Muscle layer of colon (tissue), 2 donors: Measurements from ENCODE around the gene GJC2.

ENCODE experiments used
- H3K27ac ChIP-seq: one replicate; pipeline ENCODE4 v1.7.0; 2013; ENCODE audit warnings: low read depth, mild to moderate bottlenecking, low read length, moderate library complexity
- H3K27me3 ChIP-seq, 2 donors: one replicate each; pipeline ENCODE4 v1.7.0; 2013; ENCODE audit warnings: low read length in 2 of 2, mild to moderate bottlenecking in 2 of 2; ENCODE audit not compliant: insufficient read depth in 2 of 2, control insufficient read depth in 1 of 2
- H3K36me3 ChIP-seq: one replicate; pipeline ENCODE4 v1.7.0; 2013; ENCODE audit warnings: mild to moderate bottlenecking, low read length; ENCODE audit not compliant: insufficient read depth
- H3K4me1 ChIP-seq: one replicate; pipeline ENCODE4 v1.7.0; 2013; ENCODE audit warnings: mild to moderate bottlenecking, low read length; ENCODE audit not compliant: insufficient read depth
- H3K4me3 ChIP-seq, 2 donors: one replicate each; pipeline ENCODE4 v1.7.0; 2013; ENCODE audit warnings: low read length in 2 of 2, low read depth in 1 of 2, mild to moderate bottlenecking in 1 of 2, moderate library complexity in 1 of 2
- H3K9ac ChIP-seq: one replicate; pipeline ENCODE4 v1.7.0; 2013; ENCODE audit warnings: low read length
- H3K9me3 ChIP-seq: one replicate; pipeline ENCODE4 v1.7.0; 2013; ENCODE audit warnings: mild to moderate bottlenecking, low read length
- donor health status: abdominal sarcoma.
- donor health status: Adenocarcinoma of cecum.

GJC2 gene

GRCh38 chr1:228197555-228198147 lies 47.9 kb downstream of the GJC2 start:
- Histone ChIP-seq H3K27ac (no peak overlapping the region), H3K27me3 (no peaks in the 10 kb centered on the region), H3K9ac (no peak overlapping the region), H3K4me3 (no peak overlapping the region), H3K36me3 (no peaks in the 10 kb centered on the region), H3K9me3 (no peaks in the 10 kb centered on the region), H3K4me1 (no peaks in the 10 kb centered on the region)

- Histone ChIP-seq H3K4me1 (no peaks in the 10 kb centered on the region), H3K36me3 (no peaks in the 10 kb centered on the region), H3K9me3 (no peaks in the 10 kb centered on the region), H3K9ac (no peak overlapping the region), H3K27ac (no peak overlapping the region), H3K4me3 (no peak overlapping the region), H3K27me3 (no peaks in the 10 kb centered on the region)
Observed at GRCh38 chr1:228198977-228199590, 49.4 kb downstream of the GJC2 start.

DNA sequence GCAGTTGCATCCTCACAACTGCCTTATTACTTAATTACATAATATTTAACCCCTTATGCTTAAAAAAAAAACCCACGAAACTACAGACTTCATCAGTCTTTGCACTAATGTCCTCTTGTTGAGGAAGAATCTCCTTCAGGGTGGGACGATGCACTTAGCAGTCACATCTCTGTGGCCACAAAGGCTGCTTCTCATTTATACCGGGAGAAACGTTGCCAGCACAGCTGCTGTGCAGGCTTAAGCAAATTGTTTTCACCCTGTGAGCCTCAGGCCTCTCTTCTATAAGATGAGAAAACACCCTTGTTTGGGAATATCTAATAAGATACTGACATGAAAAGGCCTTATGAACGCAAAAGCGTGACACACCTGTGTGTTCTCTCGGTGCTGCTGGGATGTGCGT lies 55.2 kb downstream of the GJC2 start:
- no peaks in the 10 kb centered on the region for H3K9me3 ChIP-seq
- H3K9ac ChIP-seq: no peak overlapping the region
- no peak overlapping the region for H3K4me3 ChIP-seq
- H3K36me3 ChIP-seq: no peaks in the 10 kb centered on the region
- no peaks in the 10 kb centered on the region for H3K27me3 ChIP-seq
- no peak overlapping the region for H3K27ac ChIP-seq
- no peaks in the 10 kb centered on the region for H3K4me1 ChIP-seq

- no peaks in the 10 kb centered on the region for H3K36me3 ChIP-seq
- no peak overlapping the region for H3K9ac ChIP-seq
- H3K27ac ChIP-seq: no peak overlapping the region
- no peaks in the 10 kb centered on the region for H3K27me3 ChIP-seq
- H3K9me3 ChIP-seq: no peaks in the 10 kb centered on the region
- H3K4me3 ChIP-seq: no peak overlapping the region
- H3K4me1 ChIP-seq: no peaks in the 10 kb centered on the region
Observed at GRCh38 chr1:228205526-228206436, 56.1 kb downstream of the GJC2 start.

DNA sequence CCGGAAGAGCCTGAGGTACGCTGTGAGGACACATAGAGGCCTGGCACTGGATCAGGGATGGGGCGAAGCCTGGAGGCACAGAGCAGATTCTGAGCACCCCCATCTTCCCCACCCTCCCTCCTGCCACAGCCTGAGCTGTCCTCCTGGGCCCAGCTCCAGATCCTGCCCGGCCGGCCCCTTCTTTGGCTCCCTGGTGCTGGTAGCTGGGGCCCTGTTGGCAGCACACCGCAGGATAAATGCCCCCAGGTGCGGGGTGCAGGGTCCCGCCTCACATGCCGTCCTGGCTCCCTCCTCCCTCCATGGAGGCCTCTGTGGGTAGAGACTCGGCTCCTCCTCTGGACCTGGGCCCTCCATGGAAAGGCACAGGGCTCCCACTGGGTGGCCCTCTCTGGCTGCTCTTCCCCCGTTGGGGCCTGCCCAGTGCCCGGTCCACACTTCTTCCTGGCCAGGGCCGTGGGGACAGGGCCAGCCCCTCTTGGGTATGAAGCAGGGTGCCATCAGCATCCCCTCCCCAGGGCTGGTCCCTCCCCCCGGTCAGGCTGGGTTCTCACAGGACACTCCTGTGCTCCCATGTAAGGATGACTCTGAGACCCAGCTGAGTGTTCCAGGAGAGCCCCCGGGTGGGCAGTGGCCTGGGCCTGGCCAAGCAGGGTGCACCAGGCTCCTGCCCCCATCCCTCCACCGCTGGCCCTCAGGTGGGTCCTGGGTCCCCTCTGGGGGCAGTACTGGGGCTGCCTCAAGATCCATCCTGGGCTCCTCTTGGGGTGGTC lies 57.0 kb downstream of the GJC2 start:
- no peak overlapping the region for H3K27ac ChIP-seq
- no peaks in the 10 kb centered on the region for H3K4me1 ChIP-seq
- H3K27me3 ChIP-seq: peaks cover 0 to 3% of the 10 kb centered on the region in 2 donors

DNA sequence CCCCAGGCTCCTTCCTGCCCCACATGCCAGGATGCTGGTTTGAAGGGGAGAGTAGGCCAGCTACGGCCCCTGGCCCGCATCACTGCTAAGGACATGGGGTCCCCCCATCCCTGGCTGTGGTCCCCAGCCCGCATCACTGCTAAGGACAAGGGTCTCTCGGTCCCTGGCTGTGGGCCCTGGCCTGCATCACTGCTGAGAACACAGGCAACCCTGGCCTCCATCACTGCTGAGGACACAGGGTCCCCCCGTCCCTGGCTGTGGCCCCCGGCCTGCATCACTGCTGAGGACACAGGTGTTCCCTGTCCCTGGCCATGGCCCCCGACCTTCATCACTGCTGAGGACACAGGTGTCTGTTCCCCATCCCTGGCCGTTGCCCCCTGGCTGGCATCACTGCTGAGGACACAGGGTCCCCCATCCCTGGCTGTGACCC lies 57.7 kb downstream of the GJC2 start:
- peaks cover 0 to 5% of the 10 kb centered on the region in 2 donors for H3K27me3 ChIP-seq
- no peak overlapping the region for H3K27ac ChIP-seq
- H3K9ac ChIP-seq: no peak overlapping the region
- H3K4me3 ChIP-seq: no peak overlapping the region
- no peaks in the 10 kb centered on the region for H3K4me1 ChIP-seq
- no peaks in the 10 kb centered on the region for H3K9me3 ChIP-seq
- no peaks in the 10 kb centered on the region for H3K36me3 ChIP-seq

More for the DNA sequence above, 57.0 kb downstream of the GJC2 start:
- Histone ChIP-seq H3K9ac (no peak overlapping the region), H3K36me3 (no peaks in the 10 kb centered on the region), H3K4me3 (no peak overlapping the region), H3K9me3 (no peaks in the 10 kb centered on the region)

GRCh38 chr1:228207851-228208821 lies 58.4 kb downstream of the GJC2 start, which contains the start of gene OBSCN:
TSS of gene OBSCN (plus strand) at chr1:228208044. CDS start at chr1:228211784, 3,740 bp downstream.
- no peak within 1 kb of the TSS for H3K9ac ChIP-seq
- peaks cover 0 to 12% of the 10 kb centered on the region in 2 donors for H3K27me3 ChIP-seq
- H3K36me3 ChIP-seq: no peaks in the 10 kb centered on the region
- H3K27ac ChIP-seq: no peak within 1 kb of the TSS
- no peaks in the 10 kb centered on the region for H3K9me3 ChIP-seq
- H3K4me3 ChIP-seq: no peak within 1 kb of the TSS
- H3K4me1 ChIP-seq: no peaks in the 10 kb centered on the region

DNA sequence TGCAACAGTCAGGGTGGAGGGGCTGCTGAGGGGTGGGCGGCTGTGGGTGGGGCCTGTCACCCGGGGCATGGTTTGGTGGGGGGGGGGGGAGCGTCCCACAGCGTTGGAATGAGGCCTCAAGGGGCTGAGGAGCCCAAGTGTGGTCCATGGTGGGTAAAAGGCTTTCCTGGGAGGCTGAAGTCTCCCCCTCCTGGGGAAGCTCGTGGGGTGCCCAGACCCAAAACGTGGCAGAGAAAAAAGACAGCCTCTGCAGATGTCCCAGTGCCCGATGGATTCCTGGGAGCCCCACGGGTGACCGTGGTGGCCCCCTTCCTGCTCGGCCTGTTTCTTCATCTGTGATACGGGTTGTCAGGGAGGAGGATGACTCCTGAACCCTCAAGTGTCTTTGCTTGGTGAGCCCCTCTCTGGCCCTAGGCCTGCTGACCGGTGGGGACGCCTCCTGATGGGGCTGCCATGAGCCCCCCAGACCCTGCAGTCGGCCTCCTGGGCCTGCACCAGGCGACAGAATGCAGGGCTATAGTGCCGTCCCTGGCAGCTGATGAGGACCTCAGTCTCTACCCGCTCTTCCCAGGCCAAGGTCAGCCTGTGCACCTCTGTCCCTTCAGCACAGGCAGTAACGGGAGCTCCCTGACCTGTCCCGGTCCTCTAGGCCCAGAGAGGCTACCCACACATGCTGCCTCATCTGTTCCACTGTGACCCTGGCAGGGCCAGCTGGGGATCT lies 59.3 kb downstream of the GJC2 start:
- Histone ChIP-seq H3K9me3 (no peaks in the 10 kb centered on the region), H3K4me1 (no peaks in the 10 kb centered on the region), H3K4me3 (no peak overlapping the region), H3K36me3 (no peaks in the 10 kb centered on the region), H3K27ac (no peak overlapping the region), H3K27me3 (peaks cover 0 to 13% of the 10 kb centered on the region in 2 donors), H3K9ac (no peak overlapping the region)
